ENCODE data around the gene TCHHL1.

- no peak for TF ChIP-seq ATF6 (CRISPR knock-in tag; IDR thresholded peaks at IDR 0.05)
- TF ChIP-seq CTCF (IDR thresholded peaks at IDR 0.05): no peak
- TF ChIP-seq NR2C2 (CRISPR knock-in tag; IDR thresholded peaks at IDR 0.05): no peak
- no peak for TF ChIP-seq MAX (CRISPR knock-in tag; IDR thresholded peaks at IDR 0.05)
- TF ChIP-seq CBFB (CRISPR knock-in tag; IDR thresholded peaks at IDR 0.05; ENCODE audit: low read depth): no peak
- TF ChIP-seq TEAD4 (CRISPR knock-in tag; IDR thresholded peaks at IDR 0.05): no peak
- TF ChIP-seq ZBTB21 (CRISPR knock-in tag; IDR thresholded peaks at IDR 0.05; ENCODE audit: borderline replicate concordance): no peak
- TF ChIP-seq FOXJ3 (CRISPR knock-in tag; IDR thresholded peaks at IDR 0.05; ENCODE audit: borderline replicate concordance): no peak
- TF ChIP-seq RELA (CRISPR knock-in tag; IDR thresholded peaks at IDR 0.05; ENCODE audit: borderline replicate concordance): no peak
- no peak for TF ChIP-seq HMGXB4 (CRISPR knock-in tag; IDR thresholded peaks at IDR 0.05)
Measured at GRCh38 chr1:152048416-152049009, 40.4 kb downstream of the TCHHL1 start.

Data from WTC11 (cell line).